ENCODE results near the gene RET. TPM values are rescaled to one million over a fixed set of nuclear protein-coding genes. Genes with fewer than 3 reads are reported as not detected.

The RET gene
- total and polyA plus RNA-seq, 2 of the 13 experiments (the other 11 are each of a cell fraction or from before 2014, with no cell fraction given), result 0.02 TPM; not detected in 1

DNA sequence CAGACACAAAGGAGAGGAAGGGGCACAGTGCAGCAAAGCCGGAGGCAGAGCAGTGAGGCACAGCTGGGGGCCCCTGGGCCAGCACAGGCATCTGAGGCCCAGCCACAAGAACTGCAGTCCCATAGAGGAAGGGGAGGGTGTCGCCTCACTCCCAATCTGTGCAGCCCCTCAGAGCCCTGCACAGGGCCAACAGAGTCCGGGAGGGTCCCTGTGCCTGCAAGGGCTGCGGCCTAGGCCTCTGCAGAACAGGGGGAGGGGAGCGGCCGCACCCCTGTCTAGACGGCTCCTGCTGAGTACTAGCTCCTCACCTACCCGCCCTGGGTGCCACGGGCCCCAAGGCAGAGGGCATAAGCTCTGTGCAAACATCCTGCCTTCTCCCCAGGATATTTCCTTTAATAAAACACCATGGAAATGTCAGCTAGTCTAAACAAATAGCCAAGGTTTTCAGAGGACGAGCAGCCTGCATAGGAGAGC, 32.4 kb upstream of the RET start (continued):
- TF ChIP-seq NFE2 (CRISPR knock-in tag; IDR thresholded peaks at IDR 0.05), result no peak
- no peak for TF ChIP-seq ZNF781 (CRISPR knock-in tag; IDR thresholded peaks at IDR 0.05; ENCODE audit: borderline replicate concordance, not compliant biosample characterization)
- no peak for TF ChIP-seq RBAK (CRISPR knock-in tag; IDR thresholded peaks at IDR 0.05)
- TF ChIP-seq ZNF101 (CRISPR knock-in tag; IDR thresholded peaks at IDR 0.05; ENCODE audit: borderline replicate concordance, low read depth), result no peak
- TF ChIP-seq, protein P1, sequence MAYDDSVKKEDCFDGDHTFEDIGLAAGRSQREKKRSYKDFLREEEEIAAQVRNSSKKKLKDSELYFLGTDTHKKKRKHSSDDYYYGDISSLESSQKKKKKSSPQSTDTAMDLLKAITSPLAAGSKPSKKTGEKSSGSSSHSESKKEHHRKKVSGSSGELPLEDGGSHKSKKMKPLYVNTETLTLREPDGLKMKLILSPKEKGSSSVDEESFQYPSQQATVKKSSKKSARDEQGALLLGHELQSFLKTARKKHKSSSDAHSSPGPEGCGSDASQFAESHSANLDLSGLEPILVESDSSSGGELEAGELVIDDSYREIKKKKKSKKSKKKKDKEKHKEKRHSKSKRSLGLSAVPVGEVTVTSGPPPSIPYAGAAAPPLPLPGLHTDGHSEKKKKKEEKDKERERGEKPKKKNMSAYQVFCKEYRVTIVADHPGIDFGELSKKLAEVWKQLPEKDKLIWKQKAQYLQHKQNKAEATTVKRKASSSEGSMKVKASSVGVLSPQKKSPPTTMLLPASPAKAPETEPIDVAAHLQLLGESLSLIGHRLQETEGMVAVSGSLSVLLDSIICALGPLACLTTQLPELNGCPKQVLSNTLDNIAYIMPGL (CRISPR knock-in tag; IDR thresholded peaks at IDR 0.05; ENCODE audit: borderline replicate concordance in 1 of 2, low read depth in 1 of 2), result no peak
- no peak for TF ChIP-seq HMG20A (CRISPR knock-in tag; IDR thresholded peaks at IDR 0.05; ENCODE audit: borderline replicate concordance)

DNA sequence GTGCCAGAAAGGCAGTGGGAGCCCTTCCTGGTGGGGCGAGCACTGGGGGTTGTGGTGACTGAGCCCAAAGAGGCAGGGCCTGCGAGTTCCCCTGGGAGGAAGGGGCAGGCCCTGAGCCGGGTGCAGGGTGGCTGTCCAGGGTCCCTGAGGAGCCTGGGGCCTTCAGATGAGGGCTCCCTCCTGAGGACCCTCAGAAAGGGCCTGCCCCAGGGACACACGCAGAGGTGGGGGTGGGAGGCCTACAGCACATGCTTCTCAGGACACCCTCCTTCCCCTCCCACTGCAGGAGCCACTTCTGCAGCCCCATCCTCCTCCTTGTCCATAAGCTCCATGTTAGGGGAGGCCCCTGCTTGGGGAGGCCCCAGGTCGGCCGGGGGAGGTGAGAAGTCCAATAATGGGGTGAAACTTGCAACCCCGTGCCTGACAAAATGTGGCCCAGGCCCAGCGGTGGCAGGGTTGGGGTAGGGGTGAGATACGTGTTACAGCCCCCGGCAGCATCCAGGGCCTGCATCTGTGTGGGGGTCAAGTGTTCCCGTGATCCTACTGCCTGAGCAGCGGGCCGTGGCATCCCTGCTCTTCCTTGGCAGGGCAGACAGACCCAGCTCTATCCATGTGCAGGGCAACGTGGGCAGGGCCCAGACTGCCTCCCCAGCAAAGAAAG, 31.8 kb upstream of the RET start:
- Histone ChIP-seq H3K9me3 (ENCODE audit: low read length) (no peaks in the 10 kb centered on the region), H4K20me1 (ENCODE audit: insufficient read depth, low read length) (no peaks in the 10 kb centered on the region), H3K4me3 (replicated peaks in 1 of 3; ENCODE audit: insufficient read depth in 1 of 3, low read depth in 2 of 3, low read length in 3 of 3) (no peak overlapping the region), H3K4me2 (ENCODE audit: low read depth, low read length) (no peak overlapping the region), H3K9ac (ENCODE audit: insufficient read depth, low read depth, low read length) (no peak overlapping the region), H3K27ac (ENCODE audit: extremely low read length, insufficient read depth, low read length) (no peak overlapping the region), H3K36me3 (replicated peaks in 1 of 2; ENCODE audit: control insufficient read depth in 1 of 2, insufficient read depth in 2 of 2, low read length in 2 of 2) (no peaks in the 10 kb centered on the region), H2AFZ (ENCODE audit: low read length) (no peak overlapping the region), H3K27me3 (ENCODE audit: control insufficient read depth in 1 of 2, insufficient read depth in 2 of 2, low read length in 2 of 2) (peaks cover 6 to 24% of the 10 kb centered on the region in 2 experiments; a peak in 3 of 5 replicates), H3K79me2 (ENCODE audit: insufficient read depth, low read length) (no peaks in the 10 kb centered on the region), H3K4me1 (ENCODE audit: insufficient read depth, low read length) (no peaks in the 10 kb centered on the region)
- intact Hi-C loops (cut with micrococcal nuclease; ENCODE audit: unreplicated experiment) (no loop called here), in situ Hi-C loops (cut with HindIII; ENCODE audit: extremely low pct_ligation_motif_present, low pct_unique_long_range_greater_than_20kb) (no loop called here)
- DNase-seq (ENCODE audit: low spot score) (no peak), FAIRE-seq (no peak), ATAC-seq (no peak)
- ChIA-PET POLR2A (no interaction called here), CTCF (ENCODE audit: low intra/inter-chr PET ratio, low total read pairs) (no interaction called here)
- TF ChIP-seq POGK (CRISPR knock-in tag; conservative IDR thresholded peaks at IDR 0.05) (no peak), ZNF776 (CRISPR knock-in tag; IDR thresholded peaks at IDR 0.05) (no peak), SSRP1 (CRISPR knock-in tag; IDR thresholded peaks at IDR 0.05) (no peak), GFI1 (CRISPR knock-in tag; IDR thresholded peaks at IDR 0.05; ENCODE audit: borderline replicate concordance) (no peak), ZSCAN25 (CRISPR knock-in tag; IDR thresholded peaks at IDR 0.05) (no peak), ZNF609 (CRISPR knock-in tag; IDR thresholded peaks at IDR 0.05; ENCODE audit: borderline replicate concordance) (no peak), ZKSCAN8 (CRISPR knock-in tag; IDR thresholded peaks at IDR 0.05; ENCODE audit: borderline replicate concordance) (no peak)
- BruUV-seq (replicated peaks), result no TSS peak
- 23% methylated on average over 8 of the region's 14 CpGs for WGBS (ENCODE audit: low lambda C conversion rate)

Measured in HepG2 (cell line).